Activated CD4-positive, alpha-beta T cell treated with anti-CD3 and anti-CD28 coated beads for 36 hours (primary cell): ENCODE measurements around the gene PLD5. TPM values are rescaled to one million over a fixed set of nuclear protein-coding genes. Genes with fewer than 3 reads are reported as not detected.
"Not testable (repeated sequence)": the region's sequence is repeated elsewhere in the genome, so short reads cannot be mapped to it uniquely, and the experiment has no call there.

ENCODE experiments used
- ATAC-seq: fragments of 200-7000 bp; cut with Tn5 transposase; one replicate; pipeline ENCODE4 v1.10.0; 2021; ENCODE audit warnings: mild to moderate bottlenecking, moderate library complexity
- CTCF ChIA-PET: fragments of 350-600 bp; sonication (Branson Sonifier 250); formaldehyde crosslinking; loops from one replicate; lab custom pipeline; 2021; ENCODE audit warnings: antibody characterized with exemption; lab: Charles Lee
- POLR2A ChIA-PET: fragments of 350-600 bp; sonication (Branson Sonifier 250); formaldehyde crosslinking; loops from one replicate; lab custom pipeline; 2021; ENCODE audit warnings: antibody characterized with exemption, inconsistent platforms; lab: Charles Lee
- DNase-seq: peaks from one replicate; pipeline ENCODE4 v3.0.0-alpha.2; 2020
- H3K27ac Mint-ChIP-seq: one replicate; pipeline ENCODE4 v1.8.0; 2021; ENCODE audit warnings: mixed read lengths
- H3K27me3 Mint-ChIP-seq: one replicate; pipeline ENCODE4 v1.8.0; 2021; ENCODE audit warnings: mixed read lengths
- H3K36me3 Mint-ChIP-seq: one replicate; pipeline ENCODE4 v1.8.0; 2021; ENCODE audit warnings: low read depth, mixed read lengths
- H3K4me1 Mint-ChIP-seq: one replicate; pipeline ENCODE4 v1.8.0; 2021; ENCODE audit warnings: mixed read lengths
- H3K4me3 Mint-ChIP-seq: one replicate; pipeline ENCODE4 v1.8.0; 2021; ENCODE audit warnings: mild to moderate bottlenecking, moderate library complexity, mixed read lengths
- H3K9me3 Mint-ChIP-seq: one replicate; pipeline ENCODE4 v1.8.0; 2021; ENCODE audit warnings: low read depth, mixed read lengths
- intact Hi-C, 2 experiments: fragments of 100-400 bp; cut with DNase I in 1 of 2; cut with micrococcal nuclease in 1 of 2; formaldehyde crosslinking; loops; one replicate each; pipeline versions ENCODE4 v1.14.2 to v1.15.1; 2022 to 2024; cut with DNase I, micrococcal nuclease
- total RNA-seq, 2 experiments: library from RNA; stranded (reverse); gene quantifications; one replicate each; pipeline ENCODE4 v1.2.3, GENCODE V29; 2021

The PLD5 gene
- total RNA-seq, 2 experiments from 2014 or later = not detected

- H3K4me3 Mint-ChIP-seq = no peak overlapping the region
Observed at GRCh38 chr1:242411901-242412300, 112.6 kb downstream of the PLD5 start.

GRCh38 chr1:242405947-242406346 lies 118.5 kb downstream of the PLD5 start:
- no peak for ATAC-seq
- Mint-ChIP-seq H3K4me3 (no peak overlapping the region), H3K9me3 (peaks cover 3% of the 10 kb centered on the region), H3K36me3 (no peaks in the 10 kb centered on the region), H3K4me1 (no peaks in the 10 kb centered on the region), H3K27ac (no peak overlapping the region), H3K27me3 (no peaks in the 10 kb centered on the region)
- no peak for DNase-seq
- intact Hi-C loops = no loop called here
- POLR2A ChIA-PET = no interaction called here
- CTCF ChIA-PET = no interaction called here

More at GRCh38 chr1:242411901-242412300, 112.6 kb downstream of the PLD5 start:
- Mint-ChIP-seq H3K27me3 (peaks cover 5% of the 10 kb centered on the region), H3K27ac (no peak overlapping the region), H3K9me3 (peaks cover 3% of the 10 kb centered on the region), H3K4me1 (no peaks in the 10 kb centered on the region), H3K36me3 (no peaks in the 10 kb centered on the region)
- ChIA-PET POLR2A (no interaction called here), CTCF (no interaction called here)
- intact Hi-C loops = no loop called here
- ATAC-seq = no peak
- DNase-seq = no peak

GRCh38 chr1:242404296-242404695 lies 120.2 kb downstream of the PLD5 start:
- ChIA-PET CTCF (no interaction called here), POLR2A (no interaction called here)
- Mint-ChIP-seq H3K36me3 (no peaks in the 10 kb centered on the region), H3K9me3 (peaks cover 3% of the 10 kb centered on the region), H3K4me3 (no peak overlapping the region), H3K27ac (no peak overlapping the region), H3K4me1 (no peaks in the 10 kb centered on the region), H3K27me3 (no peaks in the 10 kb centered on the region)
- DNase-seq (no peak), ATAC-seq (no peak)
- intact Hi-C loops = no loop called here

- intact Hi-C loops = no loop called here
- Mint-ChIP-seq H3K4me3 (no peak overlapping the region), H3K4me1 (no peaks in the 10 kb centered on the region), H3K27ac (no peak overlapping the region), H3K27me3 (no peaks in the 10 kb centered on the region), H3K36me3 (no peaks in the 10 kb centered on the region), H3K9me3 (peaks cover under 1% of the 10 kb centered on the region)
- DNase-seq (no peak), ATAC-seq (no peak)
- ChIA-PET POLR2A (no interaction called here), CTCF (no interaction called here)
Observed at GRCh38 chr1:242402956-242403355, 121.5 kb downstream of the PLD5 start.

GRCh38 chr1:242401937-242402336 lies 122.6 kb downstream of the PLD5 start:
- no peak overlapping the region for H3K27ac Mint-ChIP-seq
- no peak overlapping the region for H3K4me3 Mint-ChIP-seq

GRCh38 chr1:242398351-242398750 lies 126.1 kb downstream of the PLD5 start:
- Mint-ChIP-seq H3K27me3 (no peaks in the 10 kb centered on the region), H3K4me1 (no peaks in the 10 kb centered on the region), H3K36me3 (no peaks in the 10 kb centered on the region), H3K9me3 (no peaks in the 10 kb centered on the region), H3K4me3 (no peak overlapping the region), H3K27ac (no peak overlapping the region)
- ATAC-seq (no peak), DNase-seq (no peak)
- intact Hi-C loops = no loop called here
- ChIA-PET POLR2A (no interaction called here), CTCF (no interaction called here)

More at GRCh38 chr1:242401937-242402336, 122.6 kb downstream of the PLD5 start:
- no peaks in the 10 kb centered on the region for H3K9me3 Mint-ChIP-seq
- intact Hi-C loops = no loop called here
- H3K4me1 Mint-ChIP-seq = no peaks in the 10 kb centered on the region
- ChIA-PET CTCF (no interaction called here), POLR2A (no interaction called here)
- DNase-seq = no peak
- H3K36me3 Mint-ChIP-seq = no peaks in the 10 kb centered on the region
- no peak for ATAC-seq
- no peaks in the 10 kb centered on the region for H3K27me3 Mint-ChIP-seq

GRCh38 chr1:242391896-242392295 lies 132.6 kb downstream of the PLD5 start:
- Mint-ChIP-seq H3K27ac (no peak overlapping the region), H3K4me3 (no peak overlapping the region), H3K4me1 (no peaks in the 10 kb centered on the region), H3K9me3 (peaks cover 3% of the 10 kb centered on the region), H3K36me3 (no peaks in the 10 kb centered on the region), H3K27me3 (no peaks in the 10 kb centered on the region)
- POLR2A ChIA-PET = no interaction called here
- CTCF ChIA-PET = no interaction called here
- ATAC-seq = no peak
- DNase-seq = no peak
- intact Hi-C loops = no loop called here

- H3K4me3 Mint-ChIP-seq, H3K27ac Mint-ChIP-seq, H3K27me3 Mint-ChIP-seq, intact Hi-C loops, DNase-seq, ATAC-seq, H3K9me3 Mint-ChIP-seq, H3K4me1 Mint-ChIP-seq, H3K36me3 Mint-ChIP-seq, POLR2A ChIA-PET, CTCF ChIA-PET: not testable (repeated sequence)
Observed at GRCh38 chr1:242376121-242376520, 148.4 kb downstream of the PLD5 start.

- H3K36me3 Mint-ChIP-seq, H3K4me1 Mint-ChIP-seq, POLR2A ChIA-PET, H3K27ac Mint-ChIP-seq, H3K9me3 Mint-ChIP-seq, H3K27me3 Mint-ChIP-seq, intact Hi-C loops, H3K4me3 Mint-ChIP-seq, CTCF ChIA-PET, ATAC-seq, DNase-seq: not testable (repeated sequence)
Observed at GRCh38 chr1:242350446-242350845, 174.1 kb downstream of the PLD5 start.

- ATAC-seq (no peak), DNase-seq (no peak)
- intact Hi-C loops = no loop called here
- H3K36me3 Mint-ChIP-seq = no peaks in the 10 kb centered on the region
- POLR2A ChIA-PET = no interaction called here
- no peaks in the 10 kb centered on the region for H3K4me1 Mint-ChIP-seq
- H3K9me3 Mint-ChIP-seq = peaks cover 5% of the 10 kb centered on the region
- CTCF ChIA-PET = no interaction called here
- no peaks in the 10 kb centered on the region for H3K27me3 Mint-ChIP-seq
- H3K4me3 Mint-ChIP-seq = no peak overlapping the region
- H3K27ac Mint-ChIP-seq = no peak overlapping the region
Observed at GRCh38 chr1:242349636-242350035, 174.9 kb downstream of the PLD5 start.

GRCh38 chr1:242330865-242331264 lies 193.6 kb downstream of the PLD5 start:
- H3K27me3 Mint-ChIP-seq, H3K9me3 Mint-ChIP-seq, H3K4me1 Mint-ChIP-seq, H3K4me3 Mint-ChIP-seq, intact Hi-C loops, H3K27ac Mint-ChIP-seq, DNase-seq, CTCF ChIA-PET, H3K36me3 Mint-ChIP-seq, POLR2A ChIA-PET, ATAC-seq: not testable (repeated sequence)

- POLR2A ChIA-PET, H3K4me3 Mint-ChIP-seq, intact Hi-C loops, DNase-seq, CTCF ChIA-PET, H3K36me3 Mint-ChIP-seq, H3K4me1 Mint-ChIP-seq, H3K9me3 Mint-ChIP-seq, H3K27me3 Mint-ChIP-seq, ATAC-seq, H3K27ac Mint-ChIP-seq: not testable (repeated sequence)
Observed at GRCh38 chr1:242327381-242327780, 197.1 kb downstream of the PLD5 start.

- H3K9me3 Mint-ChIP-seq, H3K27ac Mint-ChIP-seq, H3K36me3 Mint-ChIP-seq, H3K27me3 Mint-ChIP-seq, POLR2A ChIA-PET, CTCF ChIA-PET, H3K4me3 Mint-ChIP-seq, ATAC-seq, H3K4me1 Mint-ChIP-seq, intact Hi-C loops, DNase-seq: not testable (repeated sequence)
Observed at GRCh38 chr1:242321981-242322380, 202.5 kb downstream of the PLD5 start.
